ENCODE results near the gene SRRT.
"Not testable (repeated sequence)": the region's sequence is repeated elsewhere in the genome, so short reads cannot be mapped to it uniquely, and the experiment has no call there.

SRRT gene

DNA sequence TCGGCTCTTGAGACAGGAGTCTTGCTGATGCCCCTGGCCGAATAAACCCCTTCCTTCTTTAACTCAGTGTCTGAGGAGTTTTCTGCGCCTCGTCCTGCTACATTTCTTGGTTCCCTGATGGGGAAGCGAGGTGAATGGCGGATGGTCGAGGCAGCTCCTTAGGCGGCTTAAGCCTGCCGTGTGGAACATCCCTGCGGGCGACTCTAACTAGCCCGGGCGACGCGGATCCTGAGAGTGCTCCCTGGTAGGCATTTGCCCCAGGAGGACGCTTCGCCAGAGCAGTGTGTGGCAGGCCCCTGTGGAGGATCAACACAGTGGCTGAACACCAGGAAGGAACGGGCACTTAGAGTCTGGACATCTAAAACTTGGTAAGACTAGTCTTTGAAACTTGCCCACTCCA, 35.5 kb upstream of the SRRT start:
- H3K36me3 Mint-ChIP-seq (ENCODE audit: low read depth) = no peaks in the 10 kb centered on the region
- H3K9me3 Mint-ChIP-seq = no peaks in the 10 kb centered on the region
- peaks cover 14% of the 10 kb centered on the region for H3K4me1 Mint-ChIP-seq (ENCODE audit: low read depth)
- peaks cover 5% of the 10 kb centered on the region for H3K27me3 Mint-ChIP-seq (ENCODE audit: low read depth)
- H3K27ac Mint-ChIP-seq = no peak overlapping the region
- H3K4me3 Mint-ChIP-seq = no peak overlapping the region

DNA sequence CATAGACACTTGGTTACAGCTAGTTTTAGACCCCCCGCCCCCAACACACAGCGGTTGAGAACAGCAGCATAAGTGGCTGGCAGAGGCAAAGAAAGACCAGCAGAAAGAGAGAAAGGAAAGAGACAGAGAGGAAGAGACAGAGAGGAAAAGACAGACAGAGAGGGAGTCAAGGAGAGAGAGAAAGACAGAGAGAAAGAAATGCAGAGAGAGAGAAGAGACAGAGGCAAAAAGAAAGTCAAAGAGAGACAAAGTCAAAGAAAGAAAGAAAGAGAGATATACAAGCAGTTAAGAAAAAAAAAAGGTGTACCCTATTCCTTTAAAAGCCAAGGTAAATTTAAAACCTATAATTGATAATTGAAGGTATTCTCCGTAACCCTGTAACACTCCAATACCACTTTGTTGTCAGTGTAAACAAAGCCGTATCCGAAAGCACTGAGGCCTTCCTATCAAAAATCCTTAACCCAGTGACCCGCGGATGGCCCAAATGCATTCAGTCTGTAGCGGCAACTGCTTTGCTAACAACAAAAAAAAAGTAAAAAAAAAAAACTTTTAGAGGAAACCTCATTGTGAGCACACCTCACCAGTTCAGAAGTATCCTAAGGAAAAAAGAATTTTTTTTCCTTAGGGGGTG, 34.3 kb upstream of the SRRT start:
- H3K4me1 Mint-ChIP-seq (ENCODE audit: low read depth) = peaks cover 14% of the 10 kb centered on the region
- no peaks in the 10 kb centered on the region for H3K36me3 Mint-ChIP-seq (ENCODE audit: low read depth)
- peaks cover 5% of the 10 kb centered on the region for H3K27me3 Mint-ChIP-seq (ENCODE audit: low read depth)
- no peak overlapping the region for H3K4me3 Mint-ChIP-seq
- H3K9me3 Mint-ChIP-seq = no peaks in the 10 kb centered on the region
- no peak overlapping the region for H3K27ac Mint-ChIP-seq

DNA sequence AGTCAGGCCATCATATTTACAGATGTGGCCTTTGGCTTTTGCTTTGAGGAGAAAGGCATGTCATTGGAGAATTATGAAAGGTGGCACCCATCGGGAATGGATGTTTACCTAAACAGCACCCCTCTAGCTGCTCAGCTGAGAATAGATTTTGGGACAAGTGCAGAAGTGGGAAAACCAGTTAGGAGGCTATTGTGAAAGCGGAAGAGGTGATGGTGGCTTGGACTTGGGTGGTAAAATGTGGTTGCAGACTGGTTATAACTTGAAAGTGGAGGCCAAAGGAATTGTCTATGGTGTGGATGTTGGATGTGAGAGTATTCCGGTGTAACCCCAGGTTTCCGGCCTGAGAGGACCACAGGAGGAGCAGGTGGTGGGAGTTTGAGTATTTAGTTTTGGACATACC, 27.5 kb upstream of the SRRT start:
- Mint-ChIP-seq H3K27ac (no peak overlapping the region), H3K27me3 (ENCODE audit: low read depth) (no peaks in the 10 kb centered on the region), H3K4me1 (ENCODE audit: low read depth) (peaks cover 4% of the 10 kb centered on the region), H3K4me3 (no peak overlapping the region), H3K9me3 (no peaks in the 10 kb centered on the region), H3K36me3 (ENCODE audit: low read depth) (no peaks in the 10 kb centered on the region)

DNA sequence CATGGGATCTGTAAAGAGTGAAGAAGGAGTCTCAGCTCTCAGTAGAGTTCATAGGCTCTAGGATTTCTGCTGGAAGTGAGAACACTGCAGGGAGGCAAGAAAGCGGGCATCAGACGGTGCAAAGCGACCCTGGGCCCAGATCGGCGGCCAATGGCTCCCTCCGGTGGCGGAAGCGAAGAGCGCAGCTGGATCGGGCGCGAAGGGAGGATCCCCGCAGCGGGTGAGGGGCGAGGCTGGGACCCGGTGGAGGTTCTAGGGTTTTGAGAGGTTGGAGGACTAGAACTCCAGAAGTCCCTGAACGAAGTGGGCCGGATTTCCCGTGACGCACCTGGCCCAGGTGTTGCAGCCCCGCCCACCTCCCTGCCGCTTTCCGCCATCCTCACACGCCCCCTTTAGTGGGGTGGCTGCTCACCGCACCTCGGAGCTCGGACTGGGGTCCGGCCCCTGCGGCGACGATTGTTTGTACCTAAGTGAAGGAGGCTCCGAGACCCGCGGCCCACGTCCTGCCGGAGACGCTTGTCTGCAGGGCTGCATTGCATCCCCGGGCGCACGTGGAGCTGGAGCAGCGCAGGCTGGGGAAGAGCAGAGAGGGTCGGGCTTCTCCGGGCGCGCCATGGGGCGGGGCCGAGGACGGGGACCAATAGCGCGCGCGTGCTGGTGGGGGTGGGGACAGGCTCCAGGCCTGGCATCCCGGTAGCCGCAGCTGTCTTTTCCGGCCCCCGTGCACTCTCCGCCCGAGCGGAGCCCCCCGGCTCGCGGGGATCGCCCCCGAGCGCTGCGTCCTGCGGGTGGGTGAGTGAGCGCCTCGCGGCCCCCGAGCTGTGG, 22.6 kb upstream of the SRRT start, which contains the start of gene SLC12A9:
TSS of gene SLC12A9 (plus strand) at position 666 of the 825 bp plus-strand sequence. CDS start 1,485 bp downstream, outside the sequence.
- peaks cover 14% of the 10 kb centered on the region for H3K4me1 Mint-ChIP-seq (ENCODE audit: low read depth)
- no peaks in the 10 kb centered on the region for H3K27me3 Mint-ChIP-seq (ENCODE audit: low read depth)
- peak within 1 kb of the TSS; percentile 92 for H3K4me3 Mint-ChIP-seq
- peak within 1 kb of the TSS; percentile 57 for H3K27ac Mint-ChIP-seq
- H3K36me3 Mint-ChIP-seq (ENCODE audit: low read depth) = peaks cover 8% of the 10 kb centered on the region
- no peaks in the 10 kb centered on the region for H3K9me3 Mint-ChIP-seq

DNA sequence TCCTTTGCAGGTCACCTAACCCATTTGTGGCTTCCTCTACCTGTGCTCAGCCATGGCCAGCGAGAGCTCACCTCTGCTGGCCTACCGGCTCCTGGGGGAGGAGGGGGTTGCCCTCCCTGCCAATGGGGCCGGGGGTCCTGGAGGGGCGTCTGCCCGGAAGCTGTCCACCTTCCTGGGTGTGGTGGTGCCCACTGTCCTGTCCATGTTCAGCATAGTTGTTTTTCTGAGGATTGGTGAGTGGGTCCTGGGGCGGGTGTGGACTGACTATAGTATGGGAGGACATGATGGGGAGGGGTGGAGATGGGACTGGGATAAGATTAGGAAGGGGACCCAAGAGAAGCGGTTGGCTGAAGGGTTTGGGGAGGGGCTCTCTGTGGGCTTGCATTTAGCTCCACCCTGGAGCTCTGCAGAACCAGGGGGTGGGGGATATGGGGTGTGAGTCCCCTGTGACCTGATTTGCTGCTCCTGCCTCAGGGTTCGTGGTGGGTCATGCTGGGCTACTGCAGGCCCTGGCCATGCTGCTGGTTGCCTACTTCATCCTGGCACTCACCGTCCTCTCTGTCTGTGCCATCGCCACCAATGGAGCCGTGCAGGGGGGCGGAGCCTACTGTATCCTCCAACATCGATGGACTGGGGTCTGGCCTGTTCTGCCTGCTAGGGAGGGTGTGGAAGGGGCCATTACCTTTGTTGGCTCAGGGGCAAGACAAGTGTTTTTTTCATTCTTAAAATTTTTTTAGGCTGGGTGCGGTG, 20.6 kb upstream of the SRRT start:
- Mint-ChIP-seq H3K36me3 (ENCODE audit: low read depth) (peaks cover 12% of the 10 kb centered on the region), H3K27ac (no peak overlapping the region), H3K4me3 (peak overlapping the region; percentile 92), H3K27me3 (ENCODE audit: low read depth) (no peaks in the 10 kb centered on the region), H3K4me1 (ENCODE audit: low read depth) (peaks cover 14% of the 10 kb centered on the region), H3K9me3 (no peaks in the 10 kb centered on the region)

DNA sequence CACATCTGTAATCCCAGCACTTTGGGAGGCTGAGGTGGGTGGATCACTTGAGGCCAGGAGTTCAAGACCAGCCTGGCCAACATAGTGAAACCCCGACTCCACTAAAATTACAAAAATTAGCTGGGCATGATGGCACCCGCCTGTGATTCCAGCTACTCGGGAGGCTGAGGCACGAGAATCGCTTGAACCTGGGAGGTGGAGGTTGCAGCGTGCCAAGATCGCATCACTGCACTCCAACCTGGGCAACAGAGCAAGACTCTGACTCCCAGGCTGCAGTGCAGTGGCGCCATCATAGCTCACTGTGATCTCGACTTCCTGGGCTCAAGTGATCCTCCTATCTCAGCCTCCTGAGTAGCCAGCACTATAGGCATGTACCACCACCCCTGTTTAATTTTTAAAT, 20.0 kb upstream of the SRRT start:
- peaks cover 12% of the 10 kb centered on the region for H3K36me3 Mint-ChIP-seq (ENCODE audit: low read depth)

GRCh38 chr7:100855515-100855914, 19.4 kb upstream of the SRRT start:
- H3K4me3 Mint-ChIP-seq = no peak overlapping the region
- H3K36me3 Mint-ChIP-seq (ENCODE audit: low read depth) = peaks cover 17% of the 10 kb centered on the region
- H3K27ac Mint-ChIP-seq = no peak overlapping the region
- H3K9me3 Mint-ChIP-seq = no peaks in the 10 kb centered on the region
- H3K27me3 Mint-ChIP-seq (ENCODE audit: low read depth) = no peaks in the 10 kb centered on the region
- peaks cover 14% of the 10 kb centered on the region for H3K4me1 Mint-ChIP-seq (ENCODE audit: low read depth)

More for the DNA sequence above, 20.0 kb upstream of the SRRT start:
- H3K4me3 Mint-ChIP-seq; H3K9me3 Mint-ChIP-seq; H3K27ac Mint-ChIP-seq; H3K27me3 Mint-ChIP-seq (ENCODE audit: low read depth): not testable (repeated sequence)
- peaks cover 14% of the 10 kb centered on the region for H3K4me1 Mint-ChIP-seq (ENCODE audit: low read depth)

DNA sequence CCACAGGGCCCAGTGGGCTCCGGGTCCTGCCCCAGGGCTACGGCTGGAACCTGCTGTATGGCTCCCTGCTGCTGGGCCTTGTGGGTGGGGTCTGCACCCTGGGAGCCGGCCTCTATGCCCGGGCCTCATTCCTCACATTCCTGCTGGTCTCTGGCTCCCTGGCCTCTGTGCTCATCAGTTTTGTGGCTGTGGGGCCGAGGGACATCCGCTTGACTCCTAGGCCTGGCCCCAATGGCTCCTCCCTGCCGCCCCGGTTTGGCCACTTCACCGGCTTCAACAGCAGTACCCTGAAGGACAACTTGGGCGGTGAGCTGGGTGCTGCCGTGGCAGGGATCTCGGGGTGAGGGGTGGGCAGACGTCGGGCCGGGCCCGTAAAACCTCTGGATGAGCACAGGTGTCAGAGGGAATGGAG, 18.0 kb upstream of the SRRT start:
- H3K27me3 Mint-ChIP-seq (ENCODE audit: low read depth) = no peaks in the 10 kb centered on the region
- peaks cover 13% of the 10 kb centered on the region for H3K4me1 Mint-ChIP-seq (ENCODE audit: low read depth)
- no peak overlapping the region for H3K27ac Mint-ChIP-seq
- H3K36me3 Mint-ChIP-seq (ENCODE audit: low read depth) = peaks cover 21% of the 10 kb centered on the region
- no peak overlapping the region for H3K4me3 Mint-ChIP-seq
- no peaks in the 10 kb centered on the region for H3K9me3 Mint-ChIP-seq

GRCh38 chr7:100859856-100860255, 15.0 kb upstream of the SRRT start:
- peaks cover 2% of the 10 kb centered on the region for H3K4me1 Mint-ChIP-seq (ENCODE audit: low read depth)
- H3K4me3 Mint-ChIP-seq = no peak overlapping the region
- no peak overlapping the region for H3K27ac Mint-ChIP-seq
- no peaks in the 10 kb centered on the region for H3K9me3 Mint-ChIP-seq
- no peaks in the 10 kb centered on the region for H3K27me3 Mint-ChIP-seq (ENCODE audit: low read depth)
- H3K36me3 Mint-ChIP-seq (ENCODE audit: low read depth) = peaks cover 29% of the 10 kb centered on the region

GRCh38 chr7:100860702-100861615, 13.9 kb upstream of the SRRT start:
- H3K27ac Mint-ChIP-seq = no peak overlapping the region
- no peak overlapping the region for H3K4me3 Mint-ChIP-seq
- no peaks in the 10 kb centered on the region for H3K27me3 Mint-ChIP-seq (ENCODE audit: low read depth)
- peaks cover 4% of the 10 kb centered on the region for H3K4me1 Mint-ChIP-seq (ENCODE audit: low read depth)
- no peaks in the 10 kb centered on the region for H3K9me3 Mint-ChIP-seq
- H3K36me3 Mint-ChIP-seq (ENCODE audit: low read depth) = peaks cover 28% of the 10 kb centered on the region

DNA sequence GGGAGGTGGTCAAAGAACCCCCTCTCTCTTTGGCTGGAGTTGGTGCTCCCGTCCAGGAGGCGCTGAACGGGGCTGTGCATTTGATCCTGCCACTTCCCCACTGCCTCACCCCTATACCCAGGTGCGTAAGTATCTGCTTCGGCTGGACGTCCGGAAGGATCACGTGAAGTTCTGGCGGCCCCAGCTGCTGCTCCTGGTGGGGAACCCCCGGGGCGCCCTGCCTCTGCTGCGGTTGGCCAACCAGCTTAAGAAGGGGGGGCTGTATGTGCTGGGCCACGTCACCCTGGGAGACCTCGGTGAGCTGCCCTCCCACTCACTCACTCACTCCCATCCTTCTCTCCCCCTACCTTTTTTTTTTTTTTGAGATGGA, 13.3 kb upstream of the SRRT start:
- H3K4me1 Mint-ChIP-seq (ENCODE audit: low read depth) = peaks cover 4% of the 10 kb centered on the region
- H3K9me3 Mint-ChIP-seq = no peaks in the 10 kb centered on the region
- H3K27me3 Mint-ChIP-seq (ENCODE audit: low read depth) = no peaks in the 10 kb centered on the region
- peaks cover 28% of the 10 kb centered on the region for H3K36me3 Mint-ChIP-seq (ENCODE audit: low read depth)
- no peak overlapping the region for H3K4me3 Mint-ChIP-seq
- H3K27ac Mint-ChIP-seq = no peak overlapping the region

DNA sequence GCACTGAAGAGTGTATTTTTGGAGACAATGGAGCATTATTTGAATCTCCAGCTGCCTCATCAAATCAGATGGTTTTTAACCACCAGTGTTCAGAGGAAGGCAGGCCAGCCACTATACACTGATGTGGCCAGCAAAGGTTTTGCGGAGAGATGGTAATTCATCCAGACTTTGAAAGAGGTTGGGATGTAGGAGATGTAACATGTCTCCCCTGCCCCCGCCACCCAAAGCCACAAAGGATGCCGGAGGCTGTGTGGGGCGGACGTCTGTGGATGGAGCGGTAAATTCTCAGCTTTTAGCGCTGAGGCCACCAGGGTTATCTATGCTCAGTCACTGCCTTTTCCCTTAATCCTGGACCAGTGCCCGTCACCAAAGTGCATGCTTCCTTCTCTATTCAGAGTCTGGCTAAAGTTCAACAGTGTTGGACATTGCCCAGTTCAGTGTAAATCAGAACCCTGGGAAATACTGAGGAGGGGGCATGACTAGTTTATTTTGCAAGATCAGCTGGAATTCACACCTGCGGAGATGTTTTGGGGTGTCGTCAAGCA, 11.4 kb upstream of the SRRT start:
- Mint-ChIP-seq H3K9me3 (no peaks in the 10 kb centered on the region), H3K4me3 (no peak overlapping the region), H3K27ac (no peak overlapping the region), H3K27me3 (ENCODE audit: low read depth) (no peaks in the 10 kb centered on the region), H3K36me3 (ENCODE audit: low read depth) (peaks cover 22% of the 10 kb centered on the region), H3K4me1 (ENCODE audit: low read depth) (peaks cover 15% of the 10 kb centered on the region)

GRCh38 chr7:100864263-100864845, 10.5 kb upstream of the SRRT start:
- Mint-ChIP-seq H3K27me3 (ENCODE audit: low read depth) (no peaks in the 10 kb centered on the region), H3K4me3 (no peak overlapping the region), H3K27ac (no peak overlapping the region), H3K36me3 (ENCODE audit: low read depth) (peaks cover 20% of the 10 kb centered on the region), H3K9me3 (no peaks in the 10 kb centered on the region), H3K4me1 (ENCODE audit: low read depth) (peaks cover 15% of the 10 kb centered on the region)
